HG03280 (cell line): ENCODE measurements around the gene NCOA4.
"Not testable (repeated sequence)": the region's sequence is repeated elsewhere in the genome, so short reads cannot be mapped to it uniquely, and the experiment has no call there.

Source experiments
- ATAC-seq: cut with Tn5 transposase; IDR thresholded peaks from one replicate; pipeline ENCODE4 v1.9.1; 2021; ENCODE audit warnings: mild to moderate bottlenecking, moderate library complexity; ENCODE audit not compliant: unreplicated experiment

The NCOA4 gene

DNA sequence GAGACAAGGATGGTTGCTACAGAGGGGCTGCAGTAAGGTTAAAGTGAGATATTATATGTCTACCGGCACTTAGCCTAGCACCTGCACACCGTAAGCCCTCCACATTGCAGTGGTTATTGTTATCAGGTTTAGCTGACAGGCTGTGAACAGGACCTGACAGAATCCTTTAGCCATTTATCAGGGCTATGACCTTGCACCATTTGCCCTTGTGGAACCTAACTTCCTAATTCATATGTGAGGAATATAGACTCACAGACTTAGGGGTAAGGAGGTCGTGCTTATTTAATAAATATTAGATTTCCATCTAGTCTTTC lies 10.1 kb downstream of the NCOA4 start:
- ATAC-seq, result no peak

DNA sequence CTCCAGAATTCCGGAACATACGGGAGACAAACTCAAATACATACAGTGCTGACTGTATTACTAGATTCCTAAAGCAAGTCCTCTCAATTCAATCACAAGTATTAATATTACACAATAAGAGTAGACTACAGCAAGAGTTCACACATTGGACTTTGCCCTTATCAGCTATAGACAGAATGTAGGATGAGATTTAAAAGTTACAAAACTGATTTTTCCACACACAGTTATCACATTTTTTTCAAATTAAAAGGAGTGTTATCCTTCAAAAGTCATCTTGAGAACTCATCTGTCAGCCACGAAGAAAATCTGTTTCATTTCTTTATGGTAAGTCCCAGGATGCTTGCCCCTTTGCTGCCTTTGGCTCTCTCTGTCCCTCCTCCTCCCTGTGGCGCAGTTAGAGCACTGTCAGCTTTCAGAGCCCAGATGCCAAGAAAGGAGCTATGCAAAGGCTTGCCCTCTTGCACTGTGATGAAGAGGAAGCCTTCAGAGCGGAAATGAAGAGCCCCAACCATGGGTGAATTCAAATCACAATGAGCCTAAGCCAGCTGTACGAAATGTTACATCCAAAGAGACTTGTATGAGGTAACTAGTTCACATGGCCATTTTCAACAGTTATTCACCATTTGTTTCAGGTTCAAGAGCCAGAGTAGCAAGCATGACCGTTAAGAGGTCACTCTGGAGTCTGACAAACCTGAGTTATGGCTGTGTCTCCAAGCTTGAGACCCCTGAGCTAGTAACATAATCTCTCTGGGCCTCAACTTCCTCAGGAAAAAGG lies 10.7 kb downstream of the NCOA4 start:
- ATAC-seq, result no peak

DNA sequence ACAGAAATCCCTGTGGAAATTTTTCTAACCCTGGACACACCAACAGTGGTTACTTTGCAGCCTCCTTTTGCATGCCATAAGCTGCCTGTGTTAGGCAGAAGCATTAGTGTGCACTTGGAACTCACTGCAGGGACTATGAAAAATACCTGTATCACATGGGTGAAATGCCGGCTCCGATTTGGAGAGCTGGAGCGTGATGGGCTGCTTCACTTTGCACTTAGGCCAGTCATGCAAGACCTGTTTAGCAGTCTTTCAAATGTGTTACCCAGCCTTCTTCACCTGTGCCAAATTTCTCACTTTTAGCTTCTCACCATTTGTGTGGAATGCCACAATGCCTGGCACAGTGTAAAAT lies 11.3 kb downstream of the NCOA4 start:
- no peak for ATAC-seq

DNA sequence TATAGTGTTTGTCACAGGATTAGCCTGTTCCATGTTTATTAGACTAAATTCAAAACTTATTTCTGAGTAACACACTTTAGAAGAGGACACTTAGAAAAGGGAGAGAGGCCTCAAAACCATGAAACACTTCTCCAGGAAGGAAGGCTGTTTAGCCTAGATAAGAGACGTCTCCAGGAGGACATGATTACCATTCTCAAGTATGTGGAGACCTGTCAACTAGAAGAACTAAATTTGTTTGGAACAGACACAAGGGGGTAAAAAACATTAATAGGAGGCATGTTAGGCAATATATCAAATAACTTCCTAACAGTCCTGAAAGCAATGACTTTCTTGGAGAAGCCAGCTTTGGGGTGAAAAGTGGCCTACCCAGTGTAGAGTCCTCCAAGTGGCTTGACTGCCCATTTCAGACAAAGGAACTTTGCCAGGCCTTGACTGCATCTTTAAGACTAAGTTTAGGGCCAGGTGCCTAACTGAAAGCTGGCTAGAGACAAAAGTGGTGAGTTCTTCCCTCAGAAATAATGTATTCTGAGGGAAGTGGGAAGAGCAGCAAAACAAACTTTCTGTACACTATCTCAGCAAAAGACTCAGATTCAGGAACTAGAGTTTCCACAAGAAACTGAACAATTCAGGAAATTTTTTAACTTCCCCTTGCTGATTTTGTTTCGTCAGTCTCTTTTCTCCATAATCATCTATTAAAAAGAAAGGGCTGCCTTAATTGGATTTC lies 11.8 kb downstream of the NCOA4 start:
- ATAC-seq, result no peak

DNA sequence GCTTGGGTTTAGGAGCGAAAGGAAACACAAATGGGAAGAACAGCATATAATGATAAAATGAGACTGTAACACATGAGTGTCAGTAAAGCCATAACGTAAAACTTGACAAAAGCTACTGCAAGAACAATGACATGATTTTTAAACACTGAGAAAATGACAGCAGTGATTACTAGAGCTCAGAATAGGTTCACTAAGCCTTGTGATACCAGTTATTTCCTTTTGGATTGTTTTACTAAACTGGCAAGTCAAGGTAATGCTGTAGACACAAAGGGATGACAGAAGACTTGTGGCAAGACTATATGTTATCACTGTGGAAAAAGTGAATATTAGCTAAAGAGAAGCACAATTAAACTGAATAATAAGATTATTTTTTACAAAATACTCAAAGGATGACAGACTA lies 12.7 kb downstream of the NCOA4 start:
- ATAC-seq, result no peak

DNA sequence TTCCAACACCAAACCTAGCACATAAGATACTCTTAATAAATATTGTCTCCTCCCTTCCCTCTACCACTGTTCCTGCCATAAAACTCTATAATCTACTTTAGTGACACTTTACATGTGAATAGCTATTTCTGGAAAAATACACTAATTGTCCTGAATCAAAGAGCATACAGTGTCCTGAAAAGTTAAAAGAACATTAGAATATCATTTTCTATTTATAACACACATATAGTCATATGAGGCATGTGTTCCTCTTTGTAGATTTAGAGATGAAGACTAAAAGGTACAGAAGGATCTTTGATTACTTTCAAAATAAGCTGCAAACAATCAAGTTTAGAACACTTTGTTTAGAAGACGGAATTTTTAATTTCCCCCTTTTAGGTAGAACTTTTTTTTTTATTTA lies 13.6 kb downstream of the NCOA4 start:
- no peak for ATAC-seq

DNA sequence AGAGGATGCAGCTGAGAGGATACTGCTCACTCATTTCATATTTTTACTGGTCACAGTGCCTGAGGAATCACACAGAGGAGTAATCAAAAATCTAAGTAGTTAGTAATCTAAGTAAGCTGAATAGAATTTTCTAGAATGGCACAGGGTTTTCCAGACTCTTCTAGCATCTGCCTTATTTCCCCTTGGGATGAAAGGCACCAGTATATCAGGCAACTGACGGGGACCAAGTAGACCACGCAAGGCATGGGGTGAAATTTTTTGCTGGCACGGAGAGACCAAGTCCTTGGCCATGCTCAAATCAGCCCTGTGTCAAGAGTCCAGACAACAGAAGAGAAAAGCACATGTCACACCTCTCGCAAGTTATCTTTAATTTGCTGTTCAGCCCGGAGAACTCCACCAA lies 14.2 kb downstream of the NCOA4 start:
- ATAC-seq, result no peak

DNA sequence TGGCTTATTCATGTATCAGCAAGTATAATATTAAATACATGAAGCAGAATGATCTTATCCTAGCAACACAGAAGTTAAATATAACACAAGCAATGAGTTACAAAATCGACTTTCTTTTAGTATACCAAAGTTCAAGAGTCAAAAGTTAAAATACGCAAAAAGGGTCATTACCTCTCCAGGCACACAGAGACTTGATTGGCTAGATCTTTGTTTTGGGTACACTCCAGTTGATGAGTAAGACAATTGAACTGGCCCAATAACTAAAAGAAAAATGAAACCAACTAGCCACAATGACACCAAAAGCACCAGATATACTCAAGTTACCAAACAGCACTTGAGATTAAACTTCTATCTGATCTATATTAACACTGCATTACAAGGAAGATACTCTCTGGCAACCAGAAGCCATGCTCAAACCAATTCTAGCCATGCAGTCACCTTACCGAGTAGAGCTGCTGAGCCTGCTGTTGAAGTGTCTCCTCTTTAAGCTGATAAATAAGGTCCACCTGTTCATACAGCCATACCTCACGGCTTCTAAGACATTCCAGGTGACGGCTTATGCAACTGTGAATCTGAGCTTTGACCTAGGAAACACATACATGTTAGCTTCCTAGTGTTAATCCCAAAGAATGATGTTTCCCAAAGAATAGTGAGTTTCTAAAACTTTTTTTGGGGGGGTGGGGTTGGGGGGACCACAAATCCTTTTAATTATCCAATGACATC lies 15.6 kb downstream of the NCOA4 start:
- no peak for ATAC-seq

DNA sequence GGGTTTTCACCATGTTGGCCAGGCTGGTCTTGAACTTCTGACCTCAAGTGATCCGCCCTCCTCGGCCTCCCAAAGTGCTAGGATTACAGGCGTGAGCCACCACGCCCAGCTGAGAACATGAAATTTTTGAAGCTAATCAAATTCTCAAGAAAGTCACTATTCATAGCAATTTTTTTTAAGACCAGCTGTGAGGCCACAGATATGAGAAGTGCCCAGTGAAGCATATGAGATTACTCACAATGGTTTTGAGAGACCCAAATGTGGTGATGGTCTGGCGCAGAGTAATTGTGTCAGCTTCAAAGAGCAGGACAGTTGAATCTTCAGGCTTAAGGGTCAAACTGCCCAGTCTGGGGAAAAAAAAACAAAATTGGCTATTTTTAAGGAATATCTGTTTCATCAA lies 16.2 kb downstream of the NCOA4 start:
- ATAC-seq, result no peak

DNA sequence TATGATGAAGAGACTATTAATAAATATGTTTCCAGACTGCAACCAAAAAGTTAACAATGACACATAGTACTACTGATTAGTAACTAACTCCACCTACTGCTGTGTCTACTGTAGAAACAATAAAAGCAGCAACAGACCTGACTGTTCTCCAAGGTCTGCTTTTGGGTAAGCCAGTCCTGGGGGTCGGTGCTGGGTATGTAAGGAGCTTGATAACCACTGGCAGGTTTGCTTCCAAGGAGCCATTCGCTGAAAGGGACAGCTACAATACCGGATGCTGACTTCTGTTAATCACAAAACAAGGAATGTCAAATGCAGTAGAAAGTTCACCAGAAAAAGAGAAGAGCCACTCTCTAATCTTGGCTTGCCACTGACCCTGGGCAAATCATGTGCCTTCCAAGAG lies 17.7 kb downstream of the NCOA4 start:
- no peak for ATAC-seq

DNA sequence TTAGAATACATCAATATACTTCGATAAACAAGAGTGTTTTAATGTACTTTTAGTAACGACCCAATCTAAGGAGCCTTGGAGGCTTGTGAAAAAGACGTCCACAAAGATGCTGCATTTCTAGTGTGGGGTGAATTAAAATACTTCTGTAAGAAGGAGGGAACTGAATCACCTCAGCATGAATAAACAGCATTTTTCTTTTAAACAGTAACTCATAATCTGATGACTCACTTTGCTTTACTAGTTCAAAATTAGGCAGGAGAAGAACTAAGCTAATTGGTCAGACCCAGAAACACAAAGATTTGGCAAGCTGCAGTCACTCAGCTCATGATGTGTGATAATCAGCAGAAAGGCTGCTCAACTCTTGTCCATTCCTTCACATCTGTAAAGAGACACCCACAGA lies 24.2 kb downstream of the NCOA4 start:
- no peak for ATAC-seq

DNA sequence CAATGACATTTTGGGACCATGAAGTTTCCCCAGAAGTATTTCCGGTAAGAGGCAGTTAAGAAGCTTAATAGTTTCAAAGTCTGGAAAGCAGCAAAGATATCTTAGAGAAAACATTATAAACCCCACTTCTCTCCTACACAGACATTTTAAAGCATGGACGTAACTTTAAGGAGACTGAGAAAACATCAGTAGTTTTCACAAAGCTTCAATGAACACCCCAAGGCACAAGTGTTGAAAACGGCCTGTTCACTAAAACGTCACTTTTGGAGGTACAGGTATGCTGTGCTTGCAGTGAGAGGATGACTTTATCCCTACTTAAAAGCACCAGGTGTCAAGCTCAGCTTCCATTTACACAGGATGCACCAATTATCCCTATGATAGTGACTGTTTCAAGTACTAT lies 25.0 kb downstream of the NCOA4 start:
- ATAC-seq, result no peak

DNA sequence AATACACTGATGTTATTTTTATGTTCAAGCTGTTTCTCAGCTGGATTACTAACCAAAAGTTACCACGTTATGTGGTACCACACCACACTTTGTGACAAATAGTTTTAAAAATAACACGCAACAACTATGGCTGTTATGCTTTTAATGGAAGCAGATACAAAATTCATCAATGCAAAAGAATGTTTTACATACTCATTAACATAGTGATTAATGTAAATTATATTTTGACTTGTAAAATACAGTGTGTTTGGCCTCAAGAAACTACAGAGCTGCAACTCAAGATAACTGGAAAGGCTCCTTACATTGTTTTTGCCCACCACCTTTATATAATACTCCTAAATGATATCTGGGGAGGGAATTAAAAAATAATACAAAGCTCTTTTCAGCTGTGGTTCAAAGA lies 25.5 kb downstream of the NCOA4 start:
- no peak for ATAC-seq

DNA sequence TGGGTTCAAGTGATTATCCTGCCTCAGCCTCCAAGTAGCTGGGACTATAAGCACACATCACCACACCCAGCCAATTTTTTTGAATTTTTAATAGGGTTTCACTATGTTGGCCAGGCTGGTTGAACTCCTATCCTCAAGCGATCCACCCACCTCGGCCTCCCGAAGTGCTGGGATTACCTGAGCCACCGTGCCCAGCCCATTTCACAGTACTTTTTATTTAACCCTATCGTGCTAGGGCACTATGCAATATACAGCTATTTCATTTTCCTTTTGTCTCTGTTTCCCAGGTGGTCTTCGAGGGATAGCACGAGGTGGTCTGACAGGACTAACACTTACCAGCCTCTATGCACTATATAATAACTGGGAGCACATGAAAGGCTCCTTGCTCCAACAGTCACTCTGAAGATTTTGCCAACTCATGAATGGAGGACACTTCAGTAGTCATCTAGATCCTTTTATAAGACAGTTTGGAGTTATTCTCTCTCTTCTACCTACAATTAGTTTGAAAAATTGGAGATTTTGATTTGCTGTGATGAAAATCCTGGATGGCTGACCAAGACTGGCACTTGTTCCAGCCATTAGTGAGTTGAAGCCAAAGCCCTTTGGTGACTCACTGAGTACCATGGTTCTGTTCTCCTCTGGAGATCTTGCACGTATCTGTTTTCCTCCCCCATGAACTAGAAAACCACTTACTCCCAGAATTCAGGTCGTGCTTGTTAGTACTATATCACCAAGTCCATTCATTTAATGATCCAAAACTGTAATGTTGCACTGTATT lies 27.3 kb downstream of the NCOA4 start:
- no peak for ATAC-seq

DNA sequence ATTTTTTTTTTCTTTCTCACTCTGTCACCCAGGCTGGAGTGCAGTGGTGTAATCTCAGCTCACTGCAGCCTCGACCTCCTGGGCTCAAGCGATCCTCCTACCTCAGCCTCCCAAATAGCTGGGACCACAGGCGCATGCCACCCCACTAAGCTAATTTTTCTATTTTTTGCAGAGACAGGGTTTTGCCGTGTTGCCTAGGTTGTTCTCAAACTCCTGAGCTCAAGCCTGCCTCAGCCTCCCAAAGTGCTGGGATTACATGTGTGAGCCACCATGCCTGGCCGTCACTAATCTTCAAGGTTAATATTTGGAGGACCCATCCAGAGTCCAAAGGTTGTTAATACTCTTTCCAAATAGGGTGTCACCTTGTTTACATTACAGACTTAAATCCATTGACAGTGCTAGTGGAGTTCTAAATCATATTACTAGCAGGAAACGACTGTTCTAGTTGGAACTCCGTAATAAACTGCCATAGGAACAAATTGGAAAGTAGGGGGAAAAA lies 28.2 kb downstream of the NCOA4 start:
- not testable (repeated sequence) for ATAC-seq

DNA sequence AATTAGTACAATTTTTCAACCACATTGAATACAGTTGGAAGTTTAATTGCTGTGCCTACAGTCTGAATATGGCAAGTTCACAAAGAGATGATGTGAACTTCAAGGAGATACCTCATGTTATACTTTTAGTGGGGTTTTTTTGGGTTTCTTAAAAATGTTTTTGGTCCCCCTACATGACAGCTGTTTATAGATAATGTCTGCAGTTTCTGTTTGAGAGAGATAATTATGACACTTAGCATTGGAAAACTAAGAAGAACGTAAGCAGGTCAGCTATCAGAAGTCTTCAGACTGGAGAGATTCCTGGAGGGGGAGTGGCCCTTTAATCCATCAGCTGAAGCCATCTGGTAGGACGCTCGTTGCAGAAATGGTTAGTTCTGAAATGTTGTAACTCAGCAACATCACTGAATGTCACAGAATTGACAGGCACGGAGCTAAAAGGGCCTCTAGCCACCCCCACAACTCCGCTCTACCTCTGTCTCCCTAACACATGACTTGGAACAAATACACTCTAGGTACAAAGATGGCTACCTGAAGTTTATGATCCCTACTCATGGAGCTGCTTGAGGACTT lies 29.2 kb downstream of the NCOA4 start:
- ATAC-seq, result no peak

DNA sequence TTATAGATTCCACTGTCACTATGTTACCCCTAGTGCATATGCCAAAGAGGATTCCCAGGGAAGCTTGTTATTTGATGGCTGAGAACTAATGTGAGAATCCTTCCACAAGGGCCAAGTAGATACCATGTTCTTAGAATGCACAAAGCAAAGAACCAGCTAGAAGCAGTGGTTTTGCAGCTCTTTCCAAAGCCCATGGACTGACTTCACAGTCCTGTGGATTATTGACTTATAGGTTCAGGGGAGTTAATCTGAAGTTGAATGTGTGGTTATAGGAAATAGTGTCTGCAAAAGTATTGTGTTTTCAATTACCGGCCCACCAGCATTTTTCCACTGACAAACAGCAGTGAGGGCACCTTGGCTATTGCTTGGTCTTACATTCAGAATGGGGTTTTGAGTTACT lies 29.9 kb downstream of the NCOA4 start:
- no peak for ATAC-seq

DNA sequence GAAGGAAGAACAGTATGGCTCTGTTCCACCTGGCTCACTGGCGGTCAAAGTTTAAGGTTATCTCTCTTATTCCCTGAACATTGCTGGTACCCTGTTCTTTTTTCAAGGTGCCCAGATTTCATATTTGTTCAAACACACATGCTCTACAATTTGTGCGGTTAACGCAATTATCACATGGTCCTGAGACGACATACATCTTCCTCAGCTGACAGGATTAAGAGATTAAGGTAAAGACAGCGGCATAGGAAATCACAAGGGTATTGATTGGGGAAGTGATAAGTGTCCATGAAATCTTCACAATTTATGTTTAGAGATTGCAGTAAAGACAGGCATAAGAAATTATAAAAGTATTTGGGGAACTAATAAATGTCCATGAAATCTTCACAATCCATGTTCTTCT lies 30.5 kb downstream of the NCOA4 start:
- not testable (repeated sequence) for ATAC-seq

DNA sequence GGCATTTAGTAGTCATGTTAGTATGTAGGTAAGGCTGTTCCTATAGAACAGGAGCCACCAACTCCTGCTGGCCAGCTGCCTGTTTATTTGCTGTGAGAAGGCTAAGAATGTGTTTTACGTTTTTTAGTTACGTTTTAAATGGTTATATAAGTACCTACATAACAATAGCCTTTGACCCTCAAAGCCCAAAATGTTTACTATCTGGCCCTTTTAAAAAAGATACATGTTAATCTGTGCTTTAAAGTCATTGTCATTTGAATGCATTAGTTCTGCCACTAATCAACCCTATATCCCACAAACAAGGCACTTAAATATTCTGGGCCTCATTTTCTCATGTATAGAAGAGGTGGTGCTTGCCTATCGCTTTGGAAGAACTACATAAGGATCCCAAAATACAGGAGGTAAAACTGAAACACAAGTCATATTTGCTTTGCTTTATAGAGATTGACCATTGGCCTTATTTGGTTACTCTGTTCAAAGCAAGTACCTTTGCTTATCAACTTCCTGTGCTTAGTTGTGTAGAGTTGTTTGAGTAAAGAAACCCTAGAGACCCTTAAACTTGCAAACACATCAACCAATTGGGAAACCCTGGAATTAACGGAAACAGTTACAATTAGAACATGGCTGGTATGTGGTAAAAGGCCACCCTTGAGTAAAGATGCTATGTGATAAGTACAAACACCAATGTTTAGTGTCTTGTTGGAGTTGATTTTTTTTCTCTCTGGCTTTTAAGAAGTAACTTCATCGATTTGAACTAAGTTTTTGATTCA lies 32.2 kb downstream of the NCOA4 start:
- ATAC-seq, result no peak

DNA sequence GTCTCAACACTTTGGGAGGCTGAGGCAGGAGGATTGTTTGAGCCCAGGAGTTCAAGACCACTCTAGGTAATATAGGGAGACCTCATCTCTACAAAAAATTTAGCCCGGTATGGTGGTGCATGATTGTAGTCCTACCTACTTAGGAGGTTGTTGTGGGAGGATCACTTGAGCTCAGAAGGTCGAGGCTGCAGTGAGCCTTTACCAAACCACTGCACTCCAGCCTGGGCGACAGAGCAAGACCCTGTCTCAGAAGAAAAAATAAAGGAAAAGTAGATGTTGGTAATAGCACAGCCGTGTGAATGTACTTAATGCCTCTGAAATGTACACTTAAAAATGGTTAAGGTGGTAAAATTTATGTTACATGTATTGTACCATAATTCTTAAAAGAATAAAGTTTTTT lies 32.9 kb downstream of the NCOA4 start:
- ATAC-seq, result no peak
